Measurements from ENCODE around the gene SHISA2.

GRCh38 chr13:26026211-26026610 is 25.6 kb downstream of the SHISA2 start:
- TF ChIP-seq CTCF (IDR thresholded peaks at IDR 0.05) (no peak), POLR2A (IDR thresholded peaks at IDR 0.05) (no peak)
